ENCODE results near the gene KAT2A.

KAT2A gene

GRCh38 chr17:42094375-42095069 lies 26.6 kb downstream of the KAT2A start:
- DNase-seq (ENCODE audit: low spot score) = no peak

- DNase-seq (ENCODE audit: low spot score) = no peak
Measured at GRCh38 chr17:42092939-42093338, 28.2 kb downstream of the KAT2A start.

DNA sequence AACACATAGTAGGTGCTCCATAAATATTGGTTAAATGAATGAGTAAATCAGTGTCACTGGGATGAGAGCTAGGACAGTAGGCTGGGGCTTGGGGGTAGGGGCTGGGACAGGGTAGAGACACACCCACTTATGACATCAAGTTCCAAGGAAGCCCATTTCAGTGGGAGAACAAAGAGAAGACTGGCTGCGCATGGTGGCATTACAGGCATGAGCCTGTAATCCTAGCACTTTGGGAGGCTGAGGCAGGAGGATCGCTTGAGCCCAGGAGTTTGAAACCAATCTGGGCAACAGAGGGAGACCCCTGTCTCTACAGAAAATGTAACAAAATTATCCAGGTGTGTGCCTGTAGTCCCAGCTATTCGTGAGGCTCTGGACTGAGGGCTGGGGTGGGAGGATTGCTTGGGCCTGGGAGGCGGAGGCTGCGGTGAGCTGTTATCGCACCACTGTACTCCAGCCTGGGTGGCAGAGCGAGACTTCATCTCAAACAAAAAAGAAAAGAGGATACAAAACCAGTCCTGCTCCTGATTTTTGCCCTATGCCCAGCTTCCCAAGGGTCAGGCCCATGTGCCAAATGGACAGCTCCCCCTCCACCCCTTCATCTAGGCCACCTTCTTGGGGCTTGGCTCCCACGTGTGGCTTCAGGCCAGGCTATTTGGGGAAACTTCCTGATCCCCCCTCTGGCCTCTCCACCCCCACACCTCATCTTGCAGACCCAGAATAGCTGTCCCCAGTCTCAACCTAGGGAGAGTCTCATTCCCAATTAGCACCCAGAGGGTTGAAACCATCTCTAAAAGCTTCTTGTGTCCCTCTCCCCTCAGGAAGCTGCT lies 30.0 kb downstream of the KAT2A start:
- DNase-seq (ENCODE audit: low spot score) = no peak

- DNase-seq (ENCODE audit: low spot score) = no peak
Measured at GRCh38 chr17:42088736-42089135, 32.4 kb downstream of the KAT2A start.

DNA sequence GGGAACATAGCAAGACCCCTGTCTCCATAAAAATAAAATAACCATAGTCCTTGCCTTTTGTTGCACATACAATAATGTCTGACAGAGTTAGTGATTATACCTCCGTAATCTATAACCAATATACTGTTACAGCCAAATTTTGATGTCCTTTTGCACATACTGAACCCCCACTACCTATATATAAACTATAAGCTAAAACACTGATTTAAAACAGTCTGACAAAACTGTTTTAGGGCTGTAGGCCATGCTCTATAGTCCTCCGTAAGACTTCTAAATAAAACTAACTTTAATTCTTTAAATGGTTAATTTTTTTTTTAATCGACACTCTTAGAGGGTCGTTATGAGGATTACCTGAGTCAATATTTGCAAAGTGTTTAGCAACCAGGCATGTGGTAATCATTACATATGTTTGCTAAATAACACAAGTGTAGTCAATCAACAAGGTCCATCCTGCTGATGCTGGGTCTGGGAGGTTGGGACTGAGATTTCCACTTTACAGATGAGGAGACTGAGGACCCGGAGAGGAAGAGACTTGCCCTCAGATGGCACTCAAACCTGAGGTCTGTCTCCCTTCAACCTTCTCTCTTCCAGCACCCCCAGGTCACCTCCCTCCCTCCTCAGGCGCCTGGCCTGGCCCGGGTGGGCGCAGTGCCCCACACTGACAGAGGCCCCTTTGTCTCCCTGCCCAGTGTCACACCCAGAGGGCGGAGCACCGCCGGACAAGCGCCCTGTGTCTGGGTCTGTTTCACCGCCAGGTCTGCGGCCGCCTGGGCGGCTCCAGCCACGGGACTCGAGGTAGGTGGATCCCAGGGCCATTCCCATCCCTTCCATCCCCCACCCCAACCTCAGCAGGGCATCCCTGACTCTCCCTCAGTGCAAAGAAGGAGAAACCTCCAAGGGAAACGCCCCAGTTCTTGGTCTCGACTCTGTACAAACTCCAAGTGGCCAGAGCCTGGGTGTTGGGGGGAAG lies 33.1 kb downstream of the KAT2A start:
- no peak for DNase-seq (ENCODE audit: low spot score)

DNA sequence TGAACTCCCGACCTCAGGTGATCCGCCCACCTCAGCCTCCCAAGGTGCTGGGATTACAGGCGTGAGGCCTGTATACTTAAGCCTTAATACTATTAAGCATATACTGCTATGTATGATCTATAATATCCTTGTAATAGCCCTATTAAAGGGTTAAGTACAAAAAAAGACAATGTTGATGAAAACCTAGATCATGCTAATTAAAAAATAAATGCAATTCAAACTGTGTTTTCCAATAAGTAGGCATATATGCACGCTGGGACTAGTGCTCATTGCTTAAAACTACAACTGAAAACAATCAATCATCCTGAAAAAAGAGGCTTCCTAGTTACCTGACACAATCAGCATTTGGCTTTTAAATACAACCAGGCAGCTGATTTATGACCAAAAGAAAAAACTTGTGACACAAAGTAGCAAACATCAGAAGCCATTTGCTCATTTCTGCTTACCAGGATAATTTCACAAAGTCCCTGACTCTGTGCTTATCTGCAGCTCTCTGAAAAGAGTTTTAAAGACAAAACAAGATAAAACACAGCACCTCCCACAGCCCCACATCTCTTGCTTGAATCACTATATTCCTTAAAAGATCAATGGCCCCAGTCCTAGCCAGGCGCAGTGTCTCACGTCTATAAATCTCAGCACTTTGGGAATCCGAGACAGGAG lies 34.0 kb downstream of the KAT2A start:
- DNase-seq (ENCODE audit: low spot score) = no peak

- no peak for DNase-seq (ENCODE audit: low spot score)
Measured at GRCh38 chr17:42081516-42082129, 39.5 kb downstream of the KAT2A start.

GRCh38 chr17:42079541-42079940 lies 41.6 kb downstream of the KAT2A start:
- DNase-seq (ENCODE audit: low spot score) = no peak

DNA sequence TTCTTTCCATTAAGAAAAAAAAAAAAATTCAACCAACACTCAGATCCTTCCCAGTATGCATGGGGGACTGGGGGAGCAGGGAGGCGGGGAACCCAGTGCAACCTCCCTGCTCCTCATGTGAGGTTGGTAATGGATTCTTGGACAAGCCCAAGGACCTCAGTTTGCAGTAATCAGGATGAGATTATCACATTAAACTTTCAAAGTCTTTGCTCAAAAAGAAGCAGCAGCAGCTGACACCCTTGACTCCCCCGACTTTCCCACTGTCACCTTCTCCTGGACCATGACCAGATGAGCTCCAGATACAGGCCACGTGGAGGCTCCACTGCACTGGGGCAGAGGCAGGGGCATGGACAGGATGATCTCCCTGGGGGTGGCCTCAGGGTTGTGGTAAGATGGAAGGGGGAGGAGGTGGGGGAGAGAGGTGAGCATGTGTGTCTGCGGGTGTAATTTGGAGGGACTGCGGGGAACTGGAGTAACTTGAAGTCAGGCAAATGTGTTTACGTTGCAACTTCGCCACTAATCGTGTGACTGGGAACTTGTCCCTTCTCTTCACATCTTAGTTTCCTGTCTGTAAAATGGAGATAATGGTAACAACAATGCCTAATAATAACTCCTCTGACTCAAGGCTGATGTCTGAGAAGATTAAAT lies 42.6 kb downstream of the KAT2A start:
- no peak for DNase-seq (ENCODE audit: low spot score)

DNA sequence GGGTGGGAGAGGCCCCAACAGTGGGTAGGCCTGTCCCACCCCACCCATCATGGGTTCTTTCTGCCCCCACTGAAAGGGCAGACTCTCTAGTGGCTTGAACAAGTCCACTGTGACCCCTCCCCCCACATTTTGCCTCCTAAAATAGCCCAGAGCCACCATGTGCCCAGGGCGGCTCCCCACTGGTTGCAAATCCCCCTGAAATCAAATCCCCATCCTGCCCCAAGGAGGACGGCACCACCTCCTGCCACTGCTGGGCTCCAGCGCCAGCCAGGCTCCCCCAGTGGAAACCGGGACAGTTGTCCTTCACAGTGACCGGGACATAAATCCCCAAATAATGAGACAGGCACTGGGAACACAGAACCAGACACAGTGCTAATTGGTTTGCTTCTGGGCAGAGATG lies 43.4 kb downstream of the KAT2A start:
- DNase-seq (ENCODE audit: low spot score) = no peak

DNA sequence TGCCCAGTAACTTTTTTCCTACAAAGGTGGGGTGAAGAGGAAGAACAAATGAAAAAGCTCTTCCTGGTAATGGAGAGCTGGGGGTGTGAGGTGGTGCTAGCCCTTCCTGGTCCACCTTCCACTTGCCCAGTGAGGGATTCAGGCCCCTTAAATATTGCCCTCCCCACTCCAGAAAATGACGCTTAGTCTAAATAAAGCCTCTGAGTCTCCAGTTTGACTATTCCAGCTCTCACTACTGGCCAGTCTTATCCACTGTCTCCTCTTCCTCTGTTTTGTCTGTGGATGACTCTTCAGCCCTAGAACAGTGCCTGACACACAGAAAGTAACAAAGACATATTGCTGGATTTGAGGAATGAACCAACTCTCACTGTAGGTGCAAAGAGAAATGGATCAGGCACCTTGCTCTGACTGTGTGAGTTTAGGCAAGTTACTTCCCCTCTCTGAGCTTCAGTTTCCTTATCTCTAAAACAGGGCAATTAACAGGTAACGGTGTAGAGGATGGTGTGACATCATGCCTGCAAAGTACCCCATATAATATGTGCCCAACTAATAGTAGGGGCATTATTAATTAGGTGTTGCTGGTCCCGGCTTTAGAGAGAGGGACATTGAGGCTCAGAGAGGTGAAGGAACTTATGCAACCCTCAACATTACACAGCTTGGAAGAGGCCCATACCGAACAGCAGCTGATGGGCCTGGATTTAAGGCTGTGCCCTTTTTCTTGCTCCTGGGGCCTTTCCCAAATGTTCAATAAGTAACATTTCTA lies 44.2 kb downstream of the KAT2A start:
- DNase-seq (ENCODE audit: low spot score) = no peak

DNA sequence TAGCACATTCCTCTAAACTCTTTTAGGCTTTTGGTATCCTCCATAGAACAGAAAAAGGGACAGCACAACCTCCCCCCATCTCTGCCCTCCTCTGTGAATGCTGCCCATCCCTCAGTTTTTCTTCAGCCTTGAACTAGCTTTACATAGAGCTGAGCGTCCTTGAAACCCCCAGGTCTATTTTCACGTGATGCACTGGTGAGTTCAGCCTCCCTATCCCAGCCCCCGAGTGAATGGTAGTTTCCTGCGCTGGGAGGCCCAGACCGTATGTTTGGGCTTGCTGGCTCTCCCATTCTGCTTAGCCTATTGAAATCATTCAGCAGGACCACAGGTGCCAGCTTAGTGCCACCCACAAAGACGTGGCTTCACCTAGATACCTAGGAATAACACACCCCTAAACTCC lies 45.4 kb downstream of the KAT2A start:
- DNase-seq (ENCODE audit: low spot score) = no peak

GRCh38 chr17:42072323-42073187 lies 48.6 kb downstream of the KAT2A start:
- DNase-seq (ENCODE audit: low spot score) = no peak

- DNase-seq (ENCODE audit: low spot score) = no peak
Measured at GRCh38 chr17:42071810-42072209, 49.4 kb downstream of the KAT2A start.

DNA sequence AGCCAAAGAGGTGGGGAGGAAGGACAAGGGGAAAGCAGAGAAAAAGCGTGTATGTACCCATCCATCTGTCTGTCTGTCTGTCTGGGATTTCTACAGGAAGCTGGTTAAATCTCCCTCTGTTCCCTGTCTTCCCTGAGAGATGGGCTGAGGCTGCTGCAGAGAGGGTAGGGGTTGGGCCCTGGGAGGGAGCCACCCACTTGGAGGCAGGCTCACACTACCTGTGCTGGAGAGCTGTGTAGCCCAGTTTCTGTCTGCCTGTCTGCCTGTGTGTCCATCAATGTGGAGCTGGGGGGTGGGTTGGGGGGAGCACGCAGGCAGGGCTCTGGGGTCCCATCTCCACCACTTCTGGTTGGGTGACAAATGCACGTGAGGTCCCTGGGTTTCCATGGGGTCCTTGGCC lies 52.2 kb downstream of the KAT2A start:
- DNase-seq (ENCODE audit: low spot score) = no peak

GRCh38 chr17:42067371-42068091 lies 53.6 kb downstream of the KAT2A start:
- DNase-seq (ENCODE audit: low spot score) = peak; percentile 68

- no peak for DNase-seq (ENCODE audit: low spot score)
Measured at GRCh38 chr17:42065201-42065600, 56.0 kb downstream of the KAT2A start.

All from germinal center (tissue), 1 donor.